ENCODE measurements around the gene MMAB. TPM values are rescaled to one million over a fixed set of nuclear protein-coding genes. Genes with fewer than 3 reads are reported as not detected.

MMAB gene
- total RNA-seq, 1 donor from 2014 or later, result 24.7 TPM

DNA sequence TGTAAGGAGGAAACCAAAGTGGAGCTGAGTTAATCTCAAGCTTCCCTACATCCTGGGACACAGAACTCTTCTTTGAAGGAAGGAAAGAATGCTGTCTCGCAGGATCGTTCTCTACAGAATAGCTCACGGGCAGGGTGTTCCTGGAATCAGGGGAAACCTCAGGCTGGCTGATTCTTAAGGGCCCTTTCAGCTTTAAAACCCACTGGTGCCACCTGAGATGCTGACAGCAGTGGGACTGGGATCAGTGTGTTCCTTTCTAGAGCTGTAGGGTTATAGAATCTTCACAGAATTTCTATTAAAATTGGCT, 48.1 kb downstream of the MMAB start:
- TF ChIP-seq, protein P1, sequence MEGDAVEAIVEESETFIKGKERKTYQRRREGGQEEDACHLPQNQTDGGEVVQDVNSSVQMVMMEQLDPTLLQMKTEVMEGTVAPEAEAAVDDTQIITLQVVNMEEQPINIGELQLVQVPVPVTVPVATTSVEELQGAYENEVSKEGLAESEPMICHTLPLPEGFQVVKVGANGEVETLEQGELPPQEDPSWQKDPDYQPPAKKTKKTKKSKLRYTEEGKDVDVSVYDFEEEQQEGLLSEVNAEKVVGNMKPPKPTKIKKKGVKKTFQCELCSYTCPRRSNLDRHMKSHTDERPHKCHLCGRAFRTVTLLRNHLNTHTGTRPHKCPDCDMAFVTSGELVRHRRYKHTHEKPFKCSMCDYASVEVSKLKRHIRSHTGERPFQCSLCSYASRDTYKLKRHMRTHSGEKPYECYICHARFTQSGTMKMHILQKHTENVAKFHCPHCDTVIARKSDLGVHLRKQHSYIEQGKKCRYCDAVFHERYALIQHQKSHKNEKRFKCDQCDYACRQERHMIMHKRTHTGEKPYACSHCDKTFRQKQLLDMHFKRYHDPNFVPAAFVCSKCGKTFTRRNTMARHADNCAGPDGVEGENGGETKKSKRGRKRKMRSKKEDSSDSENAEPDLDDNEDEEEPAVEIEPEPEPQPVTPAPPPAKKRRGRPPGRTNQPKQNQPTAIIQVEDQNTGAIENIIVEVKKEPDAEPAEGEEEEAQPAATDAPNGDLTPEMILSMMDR (IDR thresholded peaks at IDR 0.05), result no peak
- no peak for TF ChIP-seq EZH2phosphoT487 (IDR thresholded peaks at IDR 0.05)
- TF ChIP-seq EZH2 (IDR thresholded peaks at IDR 0.05), result no peak
- peaks cover 58% of the 10 kb centered on the region for H3K4me1 ChIP-seq
- H2AFZ ChIP-seq (replicated peaks), result no peak overlapping the region
- H3K4me1 Mint-ChIP-seq, result peaks cover 66% of the 10 kb centered on the region
- no peaks in the 10 kb centered on the region for H3K36me3 ChIP-seq
- H3K27me3 ChIP-seq, result no peaks in the 10 kb centered on the region
- peaks cover 16% of the 10 kb centered on the region for H3K27me3 Mint-ChIP-seq (ENCODE audit: insufficient read depth, low read depth)
- H3K4me3 ChIP-seq, result peak overlapping the region; percentile 31
- H3K4me2 ChIP-seq, result peak overlapping the region; percentile 87
- peaks cover 35% of the 10 kb centered on the region for H3F3A ChIP-seq (ENCODE audit: low read depth)
- peaks cover 45% of the 10 kb centered on the region for H3K36me3 Mint-ChIP-seq
- no peaks in the 10 kb centered on the region for H3K9me3 Mint-ChIP-seq
- H3K27ac ChIP-seq, result peak overlapping the region; percentile 88
- H3K79me2 ChIP-seq (ENCODE audit: low read depth), result no peaks in the 10 kb centered on the region
- DNase-seq (ENCODE audit: low spot score), result no peak
- no peak overlapping the region for H3K9ac ChIP-seq
- peak overlapping the region; percentile 66 for H3K27ac Mint-ChIP-seq
- H4K20me1 ChIP-seq (ENCODE audit: low read depth), result peaks cover 23% of the 10 kb centered on the region
- H3K4me3 Mint-ChIP-seq, result peak overlapping the region; percentile 10
- H3K9me3 ChIP-seq (ENCODE audit: low read depth), result no peaks in the 10 kb centered on the region

DNA sequence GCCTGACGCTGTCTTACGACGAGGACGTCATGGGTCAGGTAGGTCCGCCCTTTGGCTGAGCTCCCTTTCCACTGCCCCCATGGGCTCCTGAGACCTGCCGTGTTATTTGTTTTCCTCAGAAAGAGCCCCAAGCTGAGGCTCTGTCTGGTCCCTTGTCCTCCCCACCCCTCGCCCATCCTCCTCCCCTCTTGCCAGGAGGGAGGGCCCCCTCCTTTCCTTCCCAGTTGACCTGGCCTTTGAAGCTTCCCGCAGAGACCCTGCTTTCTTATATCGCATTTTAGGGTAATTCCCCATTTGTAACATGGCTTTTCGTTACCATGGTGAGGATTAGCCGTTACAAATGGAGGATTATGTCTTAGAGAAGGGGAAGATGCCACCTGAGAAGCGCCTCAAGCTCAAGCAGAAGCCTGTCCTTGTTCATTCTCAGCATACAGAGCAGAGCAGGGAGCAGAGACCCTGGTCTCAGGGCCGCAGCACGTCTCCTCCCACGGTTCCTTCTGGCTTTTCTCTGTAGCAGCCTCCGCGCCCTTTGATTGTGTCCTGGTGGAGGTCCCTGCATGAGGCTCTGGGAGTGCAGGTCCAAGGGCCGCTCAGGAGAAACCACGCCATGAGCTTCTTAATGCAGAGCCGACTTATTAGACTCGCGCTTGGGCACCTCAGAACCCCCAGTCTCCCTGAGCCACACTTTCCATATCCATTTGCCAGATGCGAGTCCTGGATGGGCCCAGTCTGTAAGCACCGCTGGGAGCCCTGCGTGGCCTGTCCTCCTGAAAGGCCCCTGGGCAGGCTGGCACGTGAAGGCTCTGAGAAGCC, 48.6 kb downstream of the MMAB start:
- peaks cover 16% of the 10 kb centered on the region for H3K27me3 Mint-ChIP-seq (ENCODE audit: insufficient read depth, low read depth)

DNA sequence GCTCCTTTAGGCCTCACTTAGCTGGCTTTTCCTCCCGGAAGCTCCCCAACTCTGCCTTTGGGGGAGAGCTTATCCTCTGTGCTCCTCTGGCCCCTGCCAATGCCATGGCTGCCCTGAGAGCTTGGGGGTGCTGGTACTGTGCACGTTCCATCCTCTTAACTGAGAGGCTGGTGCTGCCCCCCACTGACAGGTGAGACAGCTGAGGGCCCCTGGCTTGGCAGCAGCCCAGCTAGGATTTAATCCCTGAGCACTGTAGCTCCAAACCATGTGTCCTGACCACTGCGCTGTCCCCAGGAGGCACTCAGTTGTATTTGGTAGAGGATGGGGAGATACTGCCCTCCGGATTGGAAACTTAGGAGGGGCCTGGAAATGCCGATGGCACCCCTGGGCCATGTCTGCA, 49.8 kb downstream of the MMAB start:
- TF ChIP-seq EZH2 (IDR thresholded peaks at IDR 0.05) (no peak), EZH2phosphoT487 (IDR thresholded peaks at IDR 0.05) (no peak)
- TF ChIP-seq, protein P1 (IDR thresholded peaks at IDR 0.05), result no peak
- Mint-ChIP-seq H3K4me1 (peaks cover 62% of the 10 kb centered on the region), H3K27ac (no peak overlapping the region), H3K4me3 (no peak overlapping the region), H3K27me3 (ENCODE audit: insufficient read depth, low read depth) (peaks cover 16% of the 10 kb centered on the region), H3K36me3 (peaks cover 52% of the 10 kb centered on the region), H3K9me3 (no peaks in the 10 kb centered on the region)
- Histone ChIP-seq H3K27me3 (no peaks in the 10 kb centered on the region), H3K79me2 (ENCODE audit: low read depth) (no peaks in the 10 kb centered on the region), H2AFZ (replicated peaks) (no peak overlapping the region), H3K9ac (no peak overlapping the region), H4K20me1 (ENCODE audit: low read depth) (peaks cover 20% of the 10 kb centered on the region), H3K4me1 (peaks cover 48% of the 10 kb centered on the region), H3K27ac (no peak overlapping the region), H3K36me3 (no peaks in the 10 kb centered on the region), H3F3A (ENCODE audit: low read depth) (peaks cover 35% of the 10 kb centered on the region), H3K4me3 (no peak overlapping the region), H3K4me2 (no peak overlapping the region), H3K9me3 (ENCODE audit: low read depth) (no peaks in the 10 kb centered on the region)
- no peak for DNase-seq (ENCODE audit: low spot score)

More for the DNA sequence above, 48.6 kb downstream of the MMAB start:
- H3K79me2 ChIP-seq (ENCODE audit: low read depth), result no peaks in the 10 kb centered on the region
- H3K4me1 ChIP-seq, result peaks cover 52% of the 10 kb centered on the region
- peaks cover 48% of the 10 kb centered on the region for H3K36me3 Mint-ChIP-seq
- H3K27ac ChIP-seq, result peak overlapping the region; percentile 88
- H3K4me2 ChIP-seq, result peak overlapping the region; percentile 87
- peaks cover 61% of the 10 kb centered on the region for H3K4me1 Mint-ChIP-seq
- peak; percentile 93 for DNase-seq (ENCODE audit: low spot score)
- no peaks in the 10 kb centered on the region for H3K36me3 ChIP-seq
- TF ChIP-seq, protein P1 (IDR thresholded peaks at IDR 0.05), result no peak
- TF ChIP-seq EZH2 (IDR thresholded peaks at IDR 0.05) (no peak), EZH2phosphoT487 (IDR thresholded peaks at IDR 0.05) (peak; percentile 29)
- no peak overlapping the region for H2AFZ ChIP-seq (replicated peaks)
- peaks cover 35% of the 10 kb centered on the region for H3F3A ChIP-seq (ENCODE audit: low read depth)
- H3K27ac Mint-ChIP-seq, result peak overlapping the region; percentile 79
- H3K9me3 Mint-ChIP-seq, result no peaks in the 10 kb centered on the region
- peak overlapping the region; percentile 31 for H3K4me3 ChIP-seq
- H3K4me3 Mint-ChIP-seq, result peak overlapping the region; percentile 64
- peaks cover 20% of the 10 kb centered on the region for H4K20me1 ChIP-seq (ENCODE audit: low read depth)
- H3K9me3 ChIP-seq (ENCODE audit: low read depth), result no peaks in the 10 kb centered on the region
- no peak overlapping the region for H3K9ac ChIP-seq
- H3K27me3 ChIP-seq, result no peaks in the 10 kb centered on the region
